B cell (primary cell): Measurements from ENCODE around the gene NRXN2. TPM values are rescaled to one million over a fixed set of nuclear protein-coding genes. Genes with fewer than 3 reads are reported as not detected.
A peak's percentile ranks its signal among the peaks of the same experiment; 100 is the strongest.

Experiments used
- ATAC-seq: fragments of 200-7000 bp; cut with Tn5 transposase; one replicate; pipeline ENCODE4 v1.10.0; 2021; ENCODE audit warnings: low read depth, mild to moderate bottlenecking, moderate number of reproducible peaks, moderate library complexity
- CTCF ChIA-PET: fragments of 350-600 bp; sonication (Branson Sonifier 250); formaldehyde crosslinking; loops from one replicate; lab custom pipeline; 2021; ENCODE audit warnings: antibody characterized with exemption, inconsistent platforms; lab: Charles Lee
- POLR2A ChIA-PET: fragments of 350-600 bp; sonication (Branson Sonifier 250); formaldehyde crosslinking; loops from one replicate; lab custom pipeline; 2021; ENCODE audit warnings: antibody characterized with exemption; lab: Charles Lee
- DNase-seq: peaks from one replicate; pipeline ENCODE4 v3.0.0; 2013
- H2AFZ ChIP-seq: 2 replicates; pipeline ENCODE4 v1.6.1; 2012; ENCODE audit warnings: mild to moderate bottlenecking, low read depth, low read length; ENCODE audit not compliant: insufficient read depth, poor library complexity, severe bottlenecking
- H3K27ac ChIP-seq, 2 donors: 1 replicate in 1 of 2; 2 replicates in 1 of 2; pipeline ENCODE4 v1.5.1; 2012 to 2013; ENCODE audit warnings: low read length in 2 of 2, mild to moderate bottlenecking in 2 of 2, moderate library complexity in 1 of 2
- H3K27me3 ChIP-seq, 4 experiments: fragments of 200-600 bp in 1 of 4; sonication (generic) in 1 of 4; replicated peaks in 1 of 4; 1 replicate in 2 of 4; 2 replicates in 2 of 4; pipeline versions ENCODE4 v1.6.1 to v1.7.0; 2013 to 2016; ENCODE audit warnings: low read length in 3 of 4, mild to moderate bottlenecking in 2 of 4, mixed read lengths in 1 of 4, moderate library complexity in 1 of 4; ENCODE audit not compliant: insufficient read depth in 4 of 4, control insufficient read depth in 3 of 4; ENCODE audit errors: control extremely low read depth in 1 of 4
- H3K36me3 ChIP-seq, 2 experiments: replicated peaks in 1 of 2; 1 replicate in 1 of 2; 2 replicates in 1 of 2; pipeline versions ENCODE4 v1.6.1 to v1.7.1; 2013; ENCODE audit warnings: low read length in 1 of 2; ENCODE audit not compliant: insufficient read depth in 2 of 2, control insufficient read depth in 1 of 2; ENCODE audit errors: control extremely low read depth in 1 of 2, extremely low read depth in 1 of 2
- H3K4me1 ChIP-seq, 2 donors: fragments of 200-600 bp in 1 of 2; sonication (generic) in 1 of 2; 1 replicate in 1 of 2; 2 replicates in 1 of 2; pipeline versions ENCODE4 v1.5.1 to v1.6.1; 2013 to 2017; ENCODE audit warnings: low read length in 2 of 2; ENCODE audit not compliant: control insufficient read depth in 2 of 2, insufficient read depth in 2 of 2
- H3K4me2 ChIP-seq: replicated peaks from 2 replicates; pipeline ENCODE3; 2012; ENCODE audit warnings: mild to moderate bottlenecking, low read depth, low read length; ENCODE audit not compliant: poor library complexity, severe bottlenecking
- H3K4me3 ChIP-seq, 5 experiments: fragments of 200-600 bp in 1 of 5; sonication (generic) in 1 of 5; 1 replicate in 3 of 5; 2 replicates in 2 of 5; pipeline versions ENCODE4 v1.5.1 to v1.7.0; 2011 to 2016; ENCODE audit warnings: low read length in 4 of 5, mild to moderate bottlenecking in 4 of 5, low read depth in 2 of 5, control low read depth in 1 of 5, moderate library complexity in 1 of 5; ENCODE audit not compliant: insufficient read depth in 1 of 5; ENCODE audit errors: control extremely low read depth in 1 of 5, extremely low read depth in 1 of 5
- H3K79me2 ChIP-seq: fragments of 200-600 bp; sonication (generic); one replicate; pipeline ENCODE4 v1.6.0; 2016; ENCODE audit warnings: low read length; ENCODE audit not compliant: control insufficient read depth, insufficient read depth
- H3K9ac ChIP-seq: fragments of 200-600 bp; sonication (generic); 2 replicates; pipeline ENCODE4 v1.6.1; 2017; ENCODE audit warnings: mild to moderate bottlenecking, low read length, moderate library complexity
- H3K9me3 ChIP-seq, 3 donors: one replicate each; pipeline versions ENCODE4 v1.6.1 to v1.7.1; 2013; ENCODE audit warnings: low read length in 2 of 3; ENCODE audit not compliant: control insufficient read depth in 2 of 3, insufficient read depth in 1 of 3; ENCODE audit errors: control extremely low read depth in 1 of 3
- H4K20me1 ChIP-seq: 2 replicates; pipeline ENCODE4 v1.6.0; 2012; ENCODE audit warnings: mild to moderate bottlenecking, low read length; ENCODE audit not compliant: insufficient read depth, control insufficient read depth, poor library complexity, severe bottlenecking
- H3K27ac Mint-ChIP-seq: one replicate; pipeline ENCODE4 v1.8.0; 2021; ENCODE audit warnings: mixed read lengths
- H3K27me3 Mint-ChIP-seq: one replicate; pipeline ENCODE4 v1.8.0; 2021; ENCODE audit warnings: mixed read lengths
- H3K4me1 Mint-ChIP-seq: one replicate; pipeline ENCODE4 v1.8.0; 2021; ENCODE audit warnings: mixed read lengths
- H3K4me3 Mint-ChIP-seq: one replicate; pipeline ENCODE4 v1.8.0; 2021; ENCODE audit warnings: mixed read lengths
- H3K9me3 Mint-ChIP-seq: one replicate; pipeline ENCODE4 v1.8.0; 2022; ENCODE audit warnings: mixed read lengths; ENCODE audit not compliant: insufficient read depth
- EZH2 ChIP-seq: IDR thresholded peaks from 2 replicates; pipeline ENCODE4 v1.6.1; 2012; ENCODE audit warnings: borderline replicate concordance, low read depth, mild to moderate bottlenecking, moderate library complexity, low read length; ENCODE audit not compliant: insufficient read depth, poor library complexity, severe bottlenecking
- WGBS: methylation state at CpG from one replicate; pipeline ENCODE4 v1.1.5; 2013; ENCODE audit warnings: missing lambda C conversion rate; ENCODE audit not compliant: insufficient coverage; 5-methylcytosine and 5-hydroxymethylcytosine counted together
- intact Hi-C: fragments of 100-400 bp; cut with micrococcal nuclease; formaldehyde crosslinking; loops from one replicate; pipeline ENCODE4 v1.10.0; 2022
- polyA plus RNA-seq: library from polyadenylated mRNA; depleted of rRNA; stranded (reverse); fragments of >200 nt; gene quantifications from 2 replicates; pipeline ENCODE4 v1.2.3, GENCODE V29; 2012
- total RNA-seq, 2 donors: library from RNA; stranded (reverse); fragments of 120-200 nt in 1 of 2; gene quantifications; 1 replicate in 1 of 2; 2 replicates in 1 of 2; pipeline versions ENCODE4 v1.2.3 to v1.2.4, GENCODE V29; 2013 to 2022
- TF ChIP-seq, protein P1 (sequence below): fragments of 200-600 bp; IDR thresholded peaks from one replicate; pipeline ENCODE4 v1.8.0; 2022; ENCODE audit warnings: antibody characterized with exemption, mild to moderate bottlenecking

NRXN2 gene
- total and polyA plus RNA-seq, 2 donors (not counting 1 experiment from before 2014, with no cell fraction given) = 0.01 to 0.52 TPM

DNA sequence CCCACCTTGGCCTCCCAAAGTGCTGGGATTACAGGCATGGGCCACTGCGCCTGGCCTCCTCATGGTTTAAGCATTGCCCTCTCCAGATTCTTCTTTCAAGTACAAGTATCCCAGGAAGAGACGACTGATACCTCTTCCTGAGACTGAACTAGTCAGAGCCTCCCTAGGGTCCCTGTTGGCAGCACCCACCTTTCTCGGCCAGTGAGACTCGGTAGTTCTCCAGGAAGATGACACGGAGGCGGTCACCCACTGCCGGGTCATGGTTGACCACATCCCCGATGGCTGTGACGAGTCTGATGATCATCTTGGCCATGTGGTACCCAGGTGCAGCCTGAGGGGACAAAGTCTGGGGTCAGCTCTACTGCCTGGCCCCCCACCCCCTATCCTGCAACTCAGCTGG, 28.1 kb upstream of the NRXN2 start:
- no peak overlapping the region for H3K27ac Mint-ChIP-seq
- ChIA-PET CTCF (interaction anchor here (1.2 to 13.7 kb wide), 3 partner anchors 10 to 24 kb away, joined by 3 to 280 read pairs (median 3); no protein-coding TSS in a partner anchor), POLR2A (interaction anchor here (1.7 kb wide), 1 partner anchor 11 kb away, joined by 4 read pairs; no protein-coding TSS in a partner anchor)
- peaks cover 38% of the 10 kb centered on the region for H3K79me2 ChIP-seq
- H4K20me1 ChIP-seq = no peaks in the 10 kb centered on the region
- peaks cover 0 to 23% of the 10 kb centered on the region in 2 experiments for H3K36me3 ChIP-seq
- no peaks in the 10 kb centered on the region for H3K27me3 ChIP-seq
- intact Hi-C loops = no loop called here
- H3K9me3 ChIP-seq = no peaks in the 10 kb centered on the region
- H3K27ac ChIP-seq = no peak overlapping the region
- no peak overlapping the region for H3K9ac ChIP-seq
- TF ChIP-seq, protein P1, sequence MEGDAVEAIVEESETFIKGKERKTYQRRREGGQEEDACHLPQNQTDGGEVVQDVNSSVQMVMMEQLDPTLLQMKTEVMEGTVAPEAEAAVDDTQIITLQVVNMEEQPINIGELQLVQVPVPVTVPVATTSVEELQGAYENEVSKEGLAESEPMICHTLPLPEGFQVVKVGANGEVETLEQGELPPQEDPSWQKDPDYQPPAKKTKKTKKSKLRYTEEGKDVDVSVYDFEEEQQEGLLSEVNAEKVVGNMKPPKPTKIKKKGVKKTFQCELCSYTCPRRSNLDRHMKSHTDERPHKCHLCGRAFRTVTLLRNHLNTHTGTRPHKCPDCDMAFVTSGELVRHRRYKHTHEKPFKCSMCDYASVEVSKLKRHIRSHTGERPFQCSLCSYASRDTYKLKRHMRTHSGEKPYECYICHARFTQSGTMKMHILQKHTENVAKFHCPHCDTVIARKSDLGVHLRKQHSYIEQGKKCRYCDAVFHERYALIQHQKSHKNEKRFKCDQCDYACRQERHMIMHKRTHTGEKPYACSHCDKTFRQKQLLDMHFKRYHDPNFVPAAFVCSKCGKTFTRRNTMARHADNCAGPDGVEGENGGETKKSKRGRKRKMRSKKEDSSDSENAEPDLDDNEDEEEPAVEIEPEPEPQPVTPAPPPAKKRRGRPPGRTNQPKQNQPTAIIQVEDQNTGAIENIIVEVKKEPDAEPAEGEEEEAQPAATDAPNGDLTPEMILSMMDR = no peak
- TF ChIP-seq EZH2 = no peak
- no peak overlapping the region for H2AFZ ChIP-seq
- H3K4me3 Mint-ChIP-seq = no peak overlapping the region
- H3K27me3 Mint-ChIP-seq = no peaks in the 10 kb centered on the region
- H3K4me1 ChIP-seq = peaks cover 13 to 28% of the 10 kb centered on the region in 2 donors
- ATAC-seq (no peak), DNase-seq (no peak)
- no peak overlapping the region for H3K4me3 ChIP-seq
- no peak overlapping the region for H3K4me2 ChIP-seq
- 88% methylated on average over 9 of the region's 9 CpGs for WGBS
- no peaks in the 10 kb centered on the region for H3K9me3 Mint-ChIP-seq
- H3K4me1 Mint-ChIP-seq = peaks cover 49% of the 10 kb centered on the region

DNA sequence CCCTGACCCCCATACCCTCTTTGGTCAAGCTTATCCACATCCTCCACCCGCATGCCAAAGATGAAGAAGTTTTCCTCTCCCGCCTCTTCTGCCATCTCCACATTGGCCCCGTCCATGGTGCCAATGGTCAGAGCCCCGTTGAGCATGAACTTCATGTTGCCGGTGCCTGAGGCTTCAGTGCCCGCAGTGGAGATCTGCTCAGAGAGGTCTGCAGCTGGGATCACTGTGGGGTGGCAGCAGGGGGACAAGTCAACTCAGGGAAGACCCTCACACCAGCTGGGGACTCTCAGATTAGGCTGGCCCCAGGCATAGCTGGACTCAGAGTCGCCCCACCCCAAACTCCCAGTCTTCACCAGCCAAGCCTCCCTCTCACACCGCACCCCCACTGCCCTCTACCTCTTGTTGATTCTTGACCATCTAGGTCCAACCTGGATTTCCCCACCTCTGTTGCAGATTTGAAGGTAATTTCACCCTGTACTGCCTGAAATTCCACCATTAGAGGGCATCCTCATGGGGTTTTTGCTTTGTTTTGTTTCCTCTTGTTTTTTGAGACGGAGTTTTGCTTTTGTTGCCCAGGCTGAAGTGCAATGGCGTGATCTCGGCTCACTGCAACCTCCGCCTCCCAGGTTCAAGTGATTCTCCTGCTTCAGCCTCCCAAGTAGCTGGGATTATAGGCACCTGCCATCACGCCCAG, 27.5 kb upstream of the NRXN2 start:
- Histone ChIP-seq H4K20me1 (no peaks in the 10 kb centered on the region), H3K9me3 (no peaks in the 10 kb centered on the region), H3K4me3 (no peak overlapping the region), H3K4me2 (peak overlapping the region; percentile 11), H2AFZ (no peak overlapping the region), H3K79me2 (peaks cover 31% of the 10 kb centered on the region), H3K27me3 (no peaks in the 10 kb centered on the region), H3K9ac (no peak overlapping the region), H3K4me1 (peaks cover 15 to 31% of the 10 kb centered on the region in 2 donors), H3K36me3 (peaks cover 0 to 23% of the 10 kb centered on the region in 2 experiments), H3K27ac (no peak overlapping the region)
- ATAC-seq (no peak), DNase-seq (no peak)
- intact Hi-C loops = no loop called here
- TF ChIP-seq EZH2 = no peak
- TF ChIP-seq, protein P1 = no peak
- no peaks in the 10 kb centered on the region for H3K27me3 Mint-ChIP-seq
- H3K4me3 Mint-ChIP-seq = no peak overlapping the region
- 90% methylated on average over 4 of the region's 13 CpGs for WGBS
- no peaks in the 10 kb centered on the region for H3K9me3 Mint-ChIP-seq
- H3K4me1 Mint-ChIP-seq = peaks cover 52% of the 10 kb centered on the region
- peak overlapping the region; percentile 65 for H3K27ac Mint-ChIP-seq
- CTCF ChIA-PET = interaction anchor here (1.2 to 13.7 kb wide), 3 partner anchors 10 to 24 kb away, joined by 3 to 280 read pairs (median 5); no protein-coding TSS in a partner anchor
- POLR2A ChIA-PET = interaction anchor here (1.2 to 1.7 kb wide), 2 partner anchors 11 to 26 kb away, joined by 4 read pairs; no protein-coding TSS in a partner anchor
